ENCODE results near the gene C6orf132.
A peak's percentile ranks its signal among the peaks of the same experiment; 100 is the strongest.

C6orf132 gene

GRCh38 chr6:42128460-42129359 is 13.7 kb downstream of the C6orf132 start:
- no peaks in the 10 kb centered on the region for H3K36me3 ChIP-seq
- peak; percentile 59 for TF ChIP-seq CTCF (IDR thresholded peaks at IDR 0.05; ENCODE audit: low read depth, low read length)
- H3K9me3 ChIP-seq (ENCODE audit: severe bottlenecking), result no peaks in the 10 kb centered on the region

GRCh38 chr6:42125663-42126062 is 16.8 kb downstream of the C6orf132 start:
- Histone ChIP-seq H3K4me3 (ENCODE audit: low read depth, low read length) (no peak overlapping the region), H3K27me3 (ENCODE audit: insufficient read depth, low read depth, severe bottlenecking) (no peaks in the 10 kb centered on the region), H3K36me3 (no peaks in the 10 kb centered on the region), H3K27ac (no peak overlapping the region), H3K9me3 (ENCODE audit: severe bottlenecking) (no peaks in the 10 kb centered on the region)
- DNase-seq, result no peak
- TF ChIP-seq CTCF (IDR thresholded peaks at IDR 0.05; ENCODE audit: low read depth, low read length), result no peak

More at GRCh38 chr6:42128460-42129359, 13.7 kb downstream of the C6orf132 start:
- H3K27ac ChIP-seq, result peak overlapping the region; percentile 73
- DNase-seq, result peak; percentile 98
- H3K27me3 ChIP-seq (ENCODE audit: insufficient read depth, low read depth, severe bottlenecking), result no peaks in the 10 kb centered on the region
- H3K4me3 ChIP-seq (ENCODE audit: low read depth, low read length), result peak overlapping the region; percentile 20

GRCh38 chr6:42125231-42125630 is 17.2 kb downstream of the C6orf132 start:
- no peaks in the 10 kb centered on the region for H3K36me3 ChIP-seq
- H3K27me3 ChIP-seq (ENCODE audit: insufficient read depth, low read depth, severe bottlenecking), result no peaks in the 10 kb centered on the region
- no peak overlapping the region for H3K27ac ChIP-seq
- no peaks in the 10 kb centered on the region for H3K9me3 ChIP-seq (ENCODE audit: severe bottlenecking)
- DNase-seq, result no peak
- TF ChIP-seq CTCF (IDR thresholded peaks at IDR 0.05; ENCODE audit: low read depth, low read length), result no peak
- H3K4me3 ChIP-seq (ENCODE audit: low read depth, low read length), result no peak overlapping the region

GRCh38 chr6:42124223-42124836 is 18.1 kb downstream of the C6orf132 start:
- TF ChIP-seq CTCF (IDR thresholded peaks at IDR 0.05; ENCODE audit: low read depth, low read length), result no peak
- Histone ChIP-seq H3K27ac (no peak overlapping the region), H3K27me3 (ENCODE audit: insufficient read depth, low read depth, severe bottlenecking) (no peaks in the 10 kb centered on the region), H3K36me3 (no peaks in the 10 kb centered on the region), H3K9me3 (ENCODE audit: severe bottlenecking) (peaks cover 2% of the 10 kb centered on the region), H3K4me3 (ENCODE audit: low read depth, low read length) (no peak overlapping the region)
- no peak for DNase-seq

GRCh38 chr6:42123379-42124103 is 18.9 kb downstream of the C6orf132 start:
- H3K9me3 ChIP-seq (ENCODE audit: severe bottlenecking), result peaks cover 2% of the 10 kb centered on the region

More at GRCh38 chr6:42123379-42124103, 18.9 kb downstream of the C6orf132 start:
- H3K27ac ChIP-seq, result no peak overlapping the region
- H3K36me3 ChIP-seq, result no peaks in the 10 kb centered on the region
- no peaks in the 10 kb centered on the region for H3K27me3 ChIP-seq (ENCODE audit: insufficient read depth, low read depth, severe bottlenecking)
- no peak overlapping the region for H3K4me3 ChIP-seq (ENCODE audit: low read depth, low read length)
- no peak for TF ChIP-seq CTCF (IDR thresholded peaks at IDR 0.05; ENCODE audit: low read depth, low read length)
- DNase-seq, result no peak

Measured in WERI-Rb-1 (cell line).